ENCODE data around the gene BNC2.
"Not testable (repeated sequence)": the region's sequence is repeated elsewhere in the genome, so short reads cannot be mapped to it uniquely, and the experiment has no call there.

Gene BNC2

DNA sequence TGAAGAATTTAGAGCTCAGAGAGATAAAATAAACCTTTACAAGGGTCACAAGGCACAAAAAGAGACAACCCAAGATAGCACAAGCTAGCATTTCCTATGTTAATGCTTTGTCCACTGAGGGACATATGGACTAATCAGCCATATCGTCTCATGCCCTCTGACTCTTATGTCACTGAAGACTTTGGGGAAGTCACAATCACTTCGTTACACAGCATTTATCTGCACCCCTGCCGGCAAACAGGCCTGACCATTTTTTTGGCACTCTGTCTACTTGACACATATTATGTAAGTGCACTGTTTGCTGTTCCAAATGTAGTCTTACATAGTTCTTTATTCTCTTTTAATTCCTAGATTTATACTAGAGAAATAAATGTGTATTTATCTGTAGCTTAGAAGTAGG is 13.9 kb upstream of the BNC2 start:
- TF ChIP-seq, protein P1, sequence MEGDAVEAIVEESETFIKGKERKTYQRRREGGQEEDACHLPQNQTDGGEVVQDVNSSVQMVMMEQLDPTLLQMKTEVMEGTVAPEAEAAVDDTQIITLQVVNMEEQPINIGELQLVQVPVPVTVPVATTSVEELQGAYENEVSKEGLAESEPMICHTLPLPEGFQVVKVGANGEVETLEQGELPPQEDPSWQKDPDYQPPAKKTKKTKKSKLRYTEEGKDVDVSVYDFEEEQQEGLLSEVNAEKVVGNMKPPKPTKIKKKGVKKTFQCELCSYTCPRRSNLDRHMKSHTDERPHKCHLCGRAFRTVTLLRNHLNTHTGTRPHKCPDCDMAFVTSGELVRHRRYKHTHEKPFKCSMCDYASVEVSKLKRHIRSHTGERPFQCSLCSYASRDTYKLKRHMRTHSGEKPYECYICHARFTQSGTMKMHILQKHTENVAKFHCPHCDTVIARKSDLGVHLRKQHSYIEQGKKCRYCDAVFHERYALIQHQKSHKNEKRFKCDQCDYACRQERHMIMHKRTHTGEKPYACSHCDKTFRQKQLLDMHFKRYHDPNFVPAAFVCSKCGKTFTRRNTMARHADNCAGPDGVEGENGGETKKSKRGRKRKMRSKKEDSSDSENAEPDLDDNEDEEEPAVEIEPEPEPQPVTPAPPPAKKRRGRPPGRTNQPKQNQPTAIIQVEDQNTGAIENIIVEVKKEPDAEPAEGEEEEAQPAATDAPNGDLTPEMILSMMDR (IDR thresholded peaks at IDR 0.05; ENCODE audit: unreplicated experiment in 3 of 3) = no peak
- H3K4me3 Mint-ChIP-seq = no peak overlapping the region
- H3K27me3 Mint-ChIP-seq (ENCODE audit: low read depth) = no peaks in the 10 kb centered on the region
- H3K27ac Mint-ChIP-seq = no peak overlapping the region
- H3K9me3 Mint-ChIP-seq = no peaks in the 10 kb centered on the region
- no peaks in the 10 kb centered on the region for H3K36me3 Mint-ChIP-seq (ENCODE audit: low read depth)
- H3K4me1 Mint-ChIP-seq = peaks cover 6% of the 10 kb centered on the region

DNA sequence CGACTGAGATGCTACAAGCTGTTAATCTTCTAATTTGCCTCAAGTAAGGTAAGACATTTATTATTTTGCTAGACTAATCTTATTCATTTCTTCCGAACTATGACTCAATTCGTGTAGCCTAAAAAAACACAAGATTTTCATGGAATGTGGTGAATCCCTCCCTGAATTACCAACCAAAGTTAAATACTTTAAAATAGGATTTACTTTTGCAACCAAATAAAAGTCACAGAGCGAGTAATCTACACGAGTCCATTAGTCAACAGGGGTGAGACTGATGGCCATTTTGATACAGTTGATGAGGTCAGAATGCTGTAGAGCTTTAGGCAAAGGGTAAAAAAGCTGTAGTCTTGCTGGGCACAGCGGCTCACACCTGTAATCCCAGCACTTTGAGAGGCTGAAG is 13.1 kb upstream of the BNC2 start:
- H3K36me3 Mint-ChIP-seq (ENCODE audit: low read depth) = no peaks in the 10 kb centered on the region

DNA sequence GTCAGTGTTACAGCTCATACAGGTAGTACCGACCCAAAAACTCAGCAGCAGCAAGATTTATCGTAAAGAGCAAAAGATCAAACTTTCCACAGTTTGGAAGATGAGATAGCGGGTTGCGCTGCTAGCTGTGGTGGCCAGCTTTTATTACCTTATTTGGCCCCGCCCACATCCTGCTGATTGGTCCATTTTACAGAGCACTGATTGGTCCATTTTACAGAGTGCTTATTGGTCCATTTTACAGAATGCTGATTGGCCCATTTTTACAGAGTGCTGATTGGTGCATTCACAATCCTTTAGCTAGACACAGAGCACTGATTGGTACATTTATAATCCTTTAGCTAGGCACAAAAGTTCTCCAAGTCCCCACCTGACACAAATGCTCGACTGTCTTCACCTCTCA is 12.0 kb upstream of the BNC2 start:
- not testable (repeated sequence) for H3K4me1 Mint-ChIP-seq; H3K9me3 Mint-ChIP-seq; H3K4me3 Mint-ChIP-seq; H3K27ac Mint-ChIP-seq; H3K27me3 Mint-ChIP-seq (ENCODE audit: low read depth); H3K36me3 Mint-ChIP-seq (ENCODE audit: low read depth)

More for the DNA sequence above, 13.1 kb upstream of the BNC2 start:
- Mint-ChIP-seq H3K27ac (no peak overlapping the region), H3K4me1 (peaks cover 6% of the 10 kb centered on the region), H3K27me3 (ENCODE audit: low read depth) (no peaks in the 10 kb centered on the region), H3K4me3 (no peak overlapping the region), H3K9me3 (no peaks in the 10 kb centered on the region)
- TF ChIP-seq, protein P1 (IDR thresholded peaks at IDR 0.05; ENCODE audit: unreplicated experiment in 3 of 3) = no peak

DNA sequence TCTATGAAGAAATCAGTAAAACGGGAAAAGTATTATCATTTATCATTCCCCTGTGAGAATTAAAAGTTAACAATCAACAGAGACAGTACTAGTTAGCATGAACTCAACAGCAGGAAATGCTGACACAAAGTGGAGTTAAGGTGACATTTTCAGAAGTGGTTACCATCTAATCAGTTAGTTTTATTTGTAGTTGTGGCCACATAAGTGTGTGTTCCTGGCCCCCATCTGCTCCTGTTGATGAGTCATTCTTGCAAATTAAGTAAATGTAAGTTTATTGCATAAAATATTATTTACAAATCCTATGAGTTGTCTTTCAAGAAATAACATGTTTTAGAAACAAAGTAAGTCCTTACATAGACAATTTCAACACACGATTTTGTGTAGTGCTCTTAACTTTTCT is 8.9 kb upstream of the BNC2 start:
- Mint-ChIP-seq H3K9me3 (no peaks in the 10 kb centered on the region), H3K4me1 (peaks cover 6% of the 10 kb centered on the region), H3K4me3 (no peak overlapping the region), H3K36me3 (ENCODE audit: low read depth) (no peaks in the 10 kb centered on the region), H3K27me3 (ENCODE audit: low read depth) (no peaks in the 10 kb centered on the region), H3K27ac (no peak overlapping the region)
- TF ChIP-seq, protein P1 (IDR thresholded peaks at IDR 0.05; ENCODE audit: unreplicated experiment in 3 of 3) = no peak

DNA sequence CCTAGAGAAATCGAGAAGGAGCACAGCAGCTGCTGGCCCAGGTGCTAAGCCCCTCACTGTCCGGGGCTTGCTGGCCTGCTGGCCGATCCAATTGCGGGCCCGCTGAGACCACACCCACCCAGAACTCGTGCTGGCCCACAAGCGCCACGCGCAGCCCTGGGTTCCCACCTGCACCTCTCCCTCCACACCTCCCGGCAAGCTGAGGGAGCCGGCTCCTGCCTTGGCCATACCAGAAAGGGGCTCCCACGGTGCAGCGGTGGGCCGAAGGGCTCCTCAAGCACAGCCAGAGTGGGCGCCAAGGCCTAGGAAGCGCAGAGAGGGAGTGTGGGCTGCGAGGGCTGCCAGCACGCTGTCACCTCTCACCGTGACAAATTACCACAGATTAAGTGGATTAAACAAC is 6.8 kb upstream of the BNC2 start:
- H3K27me3 Mint-ChIP-seq (ENCODE audit: low read depth) = no peaks in the 10 kb centered on the region
- no peak overlapping the region for H3K27ac Mint-ChIP-seq
- H3K9me3 Mint-ChIP-seq = no peaks in the 10 kb centered on the region
- no peaks in the 10 kb centered on the region for H3K36me3 Mint-ChIP-seq (ENCODE audit: low read depth)
- TF ChIP-seq, protein P1 (IDR thresholded peaks at IDR 0.05; ENCODE audit: unreplicated experiment in 3 of 3) = no peak
- H3K4me1 Mint-ChIP-seq = peaks cover 7% of the 10 kb centered on the region
- no peak overlapping the region for H3K4me3 Mint-ChIP-seq

DNA sequence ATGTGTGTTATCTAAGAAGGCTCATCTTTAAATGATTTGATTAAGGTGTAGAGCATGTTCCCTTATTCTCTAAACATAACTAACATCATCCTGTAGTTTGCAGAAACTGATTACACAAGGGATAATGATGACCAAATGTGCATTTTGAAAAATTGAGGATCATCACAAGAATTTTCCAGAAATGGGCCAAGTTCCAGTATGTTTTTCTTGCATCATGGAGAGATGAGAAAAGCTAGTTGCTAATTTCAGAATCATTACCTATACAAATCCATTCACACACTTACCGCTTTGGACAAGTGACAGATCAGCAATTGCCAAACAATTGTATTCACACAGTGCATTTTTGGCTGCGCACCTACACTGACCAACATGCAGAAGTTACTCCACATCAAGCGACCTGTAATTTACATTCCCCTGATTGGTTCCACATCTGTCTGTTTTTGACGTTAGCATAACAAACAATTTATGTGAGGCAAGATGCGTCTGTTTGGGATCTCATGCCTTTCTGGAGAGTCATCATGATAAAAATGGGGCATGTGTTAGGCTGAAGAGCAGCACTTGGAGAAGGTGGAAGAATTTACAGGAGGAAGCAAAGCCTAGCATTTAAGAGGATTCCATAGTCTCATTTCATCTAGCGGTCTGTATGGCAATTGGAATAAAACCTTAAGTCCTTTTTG is 2.8 kb upstream of the BNC2 start:
- Mint-ChIP-seq H3K4me1 (peaks cover 22% of the 10 kb centered on the region), H3K4me3 (peak overlapping the region; percentile 8 to 82 (median 8)), H3K27ac (peak overlapping the region in 2 of 3 experiments; percentile 7 to 96), H3K27me3 (ENCODE audit: low read depth) (no peaks in the 10 kb centered on the region), H3K36me3 (ENCODE audit: low read depth) (no peaks in the 10 kb centered on the region), H3K9me3 (no peaks in the 10 kb centered on the region)
- TF ChIP-seq, protein P1 (IDR thresholded peaks at IDR 0.05; ENCODE audit: unreplicated experiment in 3 of 3) = no peak
